ENCODE measurements around the gene ACADS. TPM values are rescaled to one million over a fixed set of nuclear protein-coding genes. Genes with fewer than 3 reads are reported as not detected.

Gene ACADS, protein sequence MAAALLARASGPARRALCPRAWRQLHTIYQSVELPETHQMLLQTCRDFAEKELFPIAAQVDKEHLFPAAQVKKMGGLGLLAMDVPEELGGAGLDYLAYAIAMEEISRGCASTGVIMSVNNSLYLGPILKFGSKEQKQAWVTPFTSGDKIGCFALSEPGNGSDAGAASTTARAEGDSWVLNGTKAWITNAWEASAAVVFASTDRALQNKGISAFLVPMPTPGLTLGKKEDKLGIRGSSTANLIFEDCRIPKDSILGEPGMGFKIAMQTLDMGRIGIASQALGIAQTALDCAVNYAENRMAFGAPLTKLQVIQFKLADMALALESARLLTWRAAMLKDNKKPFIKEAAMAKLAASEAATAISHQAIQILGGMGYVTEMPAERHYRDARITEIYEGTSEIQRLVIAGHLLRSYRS
- total RNA-seq (2021; ENCODE audit: unreplicated experiment) (15.9 TPM), Bru-seq, nascent RNA (percentile 54 among the genes with signal in this experiment), BruChase-seq, experiment 1, labeled RNA remaining after a 2-hour chase (percentile 65 among the genes with signal in this experiment), BruChase-seq, experiment 2, labeled RNA remaining after a 6-hour chase (percentile 62 among the genes with signal in this experiment)
- 16.9 TPM for polyA plus RNA-seq (2012; ENCODE audit: insufficient read length)
- long read RNA-seq, transcript ACADS-201 (10 exons, 1,950 nt): major isoform, 29 of 51 reads
- long read RNA-seq, partial matches to known transcripts: 7 of 51 reads
- long read RNA-seq, other reads (novel, unspliced or antisense): 15 of 51 reads

- H3K4me3 ChIP-seq (ENCODE audit: low read depth in 2 of 2, low read length in 2 of 2): peak within 1 kb of the TSS; percentile 71 to 82
- ATAC-seq: peak; percentile 99
- no peaks in the 10 kb centered on the region for H3K27me3 ChIP-seq (ENCODE audit: control insufficient read depth, insufficient read depth, low read length)
- TF ChIP-seq POLR2AphosphoS5 (IDR thresholded peaks at IDR 0.05; ENCODE audit: low read depth, low read length) (peak; percentile 56; the same call in 1 of the 2 replicates), TCF7L2 (IDR thresholded peaks at IDR 0.05; ENCODE audit: low read depth, low read length) (no peak), SIN3A (IDR thresholded peaks at IDR 0.05; ENCODE audit: borderline replicate concordance, insufficient read depth, low read depth, low read length) (peak; percentile 60; the same call in 1 of the 2 replicates)
- in situ Hi-C loops (cut with HindIII; ENCODE audit: low pct_unique_long_range_greater_than_20kb, low sequenced_read_pairs) (no loop called here), intact Hi-C loops (cut with micrococcal nuclease; ENCODE audit: unreplicated experiment) (no loop called here)
- H3K36me3 ChIP-seq (ENCODE audit: control insufficient read depth, insufficient read depth, low read length): peaks cover 8% of the 10 kb centered on the region
- peaks cover 8% of the 10 kb centered on the region for H3K4me1 ChIP-seq (ENCODE audit: control insufficient read depth, insufficient read depth, low read length)
- DNase-seq (ENCODE audit: low read depth, low spot score): peak; percentile 22
- POLR2A ChIA-PET: interaction anchor here (0.6 kb wide), 1 partner anchor 178 kb away, joined by 3 read pairs; no protein-coding TSS in a partner anchor
- peak within 1 kb of the TSS; percentile 90 for H3K27ac ChIP-seq (ENCODE audit: low read length)
- CTCF ChIA-PET: interaction anchor here (0.5 to 1.1 kb wide), 3 partner anchors 41 to 456 kb away, joined by 3 to 10 read pairs (median 3); no protein-coding TSS in a partner anchor
- no TSS peak for BruUV-seq (replicated peaks)
- no peaks in the 10 kb centered on the region for H3K9me3 ChIP-seq (ENCODE audit: control insufficient read depth, insufficient read depth, low read depth, low read length)
These were observed at the start of gene ACADS for GRCh38 chr12:120725659-120726509. ACADS (plus strand) TSS chr12:120725826; CDS start chr12:120725886, 60 bp downstream.

GRCh38 chr12:120677765-120678473 lies 47.7 kb upstream of the ACADS start:
- ChIA-PET POLR2A (no interaction called here), CTCF (no interaction called here)
- Histone ChIP-seq H3K4me1 (ENCODE audit: control insufficient read depth, insufficient read depth, low read length) (no peaks in the 10 kb centered on the region), H3K9me3 (ENCODE audit: control insufficient read depth, insufficient read depth, low read depth, low read length) (no peaks in the 10 kb centered on the region), H3K36me3 (ENCODE audit: control insufficient read depth, insufficient read depth, low read length) (no peaks in the 10 kb centered on the region), H3K4me3 (ENCODE audit: low read depth in 2 of 2, low read length in 2 of 2) (no peak overlapping the region), H3K27me3 (ENCODE audit: control insufficient read depth, insufficient read depth, low read length) (no peaks in the 10 kb centered on the region), H3K27ac (ENCODE audit: low read length) (no peak overlapping the region)
- intact Hi-C loops (cut with micrococcal nuclease; ENCODE audit: unreplicated experiment) (no loop called here), in situ Hi-C loops (cut with HindIII; ENCODE audit: low pct_unique_long_range_greater_than_20kb, low sequenced_read_pairs) (no loop called here)
- no TSS peak for BruUV-seq (replicated peaks)
- DNase-seq (ENCODE audit: low read depth, low spot score) (no peak), ATAC-seq (no peak)
- TF ChIP-seq TCF7L2 (IDR thresholded peaks at IDR 0.05; ENCODE audit: low read depth, low read length): no peak
- TF ChIP-seq, protein P1, sequence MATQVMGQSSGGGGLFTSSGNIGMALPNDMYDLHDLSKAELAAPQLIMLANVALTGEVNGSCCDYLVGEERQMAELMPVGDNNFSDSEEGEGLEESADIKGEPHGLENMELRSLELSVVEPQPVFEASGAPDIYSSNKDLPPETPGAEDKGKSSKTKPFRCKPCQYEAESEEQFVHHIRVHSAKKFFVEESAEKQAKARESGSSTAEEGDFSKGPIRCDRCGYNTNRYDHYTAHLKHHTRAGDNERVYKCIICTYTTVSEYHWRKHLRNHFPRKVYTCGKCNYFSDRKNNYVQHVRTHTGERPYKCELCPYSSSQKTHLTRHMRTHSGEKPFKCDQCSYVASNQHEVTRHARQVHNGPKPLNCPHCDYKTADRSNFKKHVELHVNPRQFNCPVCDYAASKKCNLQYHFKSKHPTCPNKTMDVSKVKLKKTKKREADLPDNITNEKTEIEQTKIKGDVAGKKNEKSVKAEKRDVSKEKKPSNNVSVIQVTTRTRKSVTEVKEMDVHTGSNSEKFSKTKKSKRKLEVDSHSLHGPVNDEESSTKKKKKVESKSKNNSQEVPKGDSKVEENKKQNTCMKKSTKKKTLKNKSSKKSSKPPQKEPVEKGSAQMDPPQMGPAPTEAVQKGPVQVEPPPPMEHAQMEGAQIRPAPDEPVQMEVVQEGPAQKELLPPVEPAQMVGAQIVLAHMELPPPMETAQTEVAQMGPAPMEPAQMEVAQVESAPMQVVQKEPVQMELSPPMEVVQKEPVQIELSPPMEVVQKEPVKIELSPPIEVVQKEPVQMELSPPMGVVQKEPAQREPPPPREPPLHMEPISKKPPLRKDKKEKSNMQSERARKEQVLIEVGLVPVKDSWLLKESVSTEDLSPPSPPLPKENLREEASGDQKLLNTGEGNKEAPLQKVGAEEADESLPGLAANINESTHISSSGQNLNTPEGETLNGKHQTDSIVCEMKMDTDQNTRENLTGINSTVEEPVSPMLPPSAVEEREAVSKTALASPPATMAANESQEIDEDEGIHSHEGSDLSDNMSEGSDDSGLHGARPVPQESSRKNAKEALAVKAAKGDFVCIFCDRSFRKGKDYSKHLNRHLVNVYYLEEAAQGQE (IDR thresholded peaks at IDR 0.05; ENCODE audit: insufficient read depth in 1 of 2, low read depth in 2 of 2, low read length in 1 of 2): no peak
- TF ChIP-seq, protein P2, sequence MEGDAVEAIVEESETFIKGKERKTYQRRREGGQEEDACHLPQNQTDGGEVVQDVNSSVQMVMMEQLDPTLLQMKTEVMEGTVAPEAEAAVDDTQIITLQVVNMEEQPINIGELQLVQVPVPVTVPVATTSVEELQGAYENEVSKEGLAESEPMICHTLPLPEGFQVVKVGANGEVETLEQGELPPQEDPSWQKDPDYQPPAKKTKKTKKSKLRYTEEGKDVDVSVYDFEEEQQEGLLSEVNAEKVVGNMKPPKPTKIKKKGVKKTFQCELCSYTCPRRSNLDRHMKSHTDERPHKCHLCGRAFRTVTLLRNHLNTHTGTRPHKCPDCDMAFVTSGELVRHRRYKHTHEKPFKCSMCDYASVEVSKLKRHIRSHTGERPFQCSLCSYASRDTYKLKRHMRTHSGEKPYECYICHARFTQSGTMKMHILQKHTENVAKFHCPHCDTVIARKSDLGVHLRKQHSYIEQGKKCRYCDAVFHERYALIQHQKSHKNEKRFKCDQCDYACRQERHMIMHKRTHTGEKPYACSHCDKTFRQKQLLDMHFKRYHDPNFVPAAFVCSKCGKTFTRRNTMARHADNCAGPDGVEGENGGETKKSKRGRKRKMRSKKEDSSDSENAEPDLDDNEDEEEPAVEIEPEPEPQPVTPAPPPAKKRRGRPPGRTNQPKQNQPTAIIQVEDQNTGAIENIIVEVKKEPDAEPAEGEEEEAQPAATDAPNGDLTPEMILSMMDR (IDR thresholded peaks at IDR 0.05): no peak
- no peak for TF ChIP-seq POLR2AphosphoS5 (IDR thresholded peaks at IDR 0.05; ENCODE audit: low read depth, low read length)
- TF ChIP-seq SIN3A (IDR thresholded peaks at IDR 0.05; ENCODE audit: borderline replicate concordance, insufficient read depth, low read depth, low read length): no peak
